ENCODE data around the gene FNIP1. TPM values are rescaled to one million over a fixed set of nuclear protein-coding genes. Genes with fewer than 3 reads are reported as not detected.

Gene FNIP1
- total RNA-seq, 2 donors from 2014 or later, result 19.9 to 25.6 TPM

- peaks cover 11% of the 10 kb centered on the region for H3K36me3 Mint-ChIP-seq (ENCODE audit: low read depth)
- 89 to 100% methylated on average over 1 of the region's 1 CpG for WGBS, 2 experiments (ENCODE audit: insufficient coverage in 1 of 2, insufficient read length in 1 of 2)
- H3K4me1 Mint-ChIP-seq, result no peaks in the 10 kb centered on the region
- H3K9me3 Mint-ChIP-seq, result peaks cover 1% of the 10 kb centered on the region
- H3K9ac ChIP-seq (ENCODE audit: extremely low read depth, low read length, poor library complexity, severe bottlenecking), result no peak overlapping the region
- H3K4me3 Mint-ChIP-seq, result no peak overlapping the region
- no peaks in the 10 kb centered on the region for H3K27me3 ChIP-seq (ENCODE audit: control insufficient read depth, insufficient read depth, low read length, poor library complexity, severe bottlenecking)
- peaks cover under 1% of the 10 kb centered on the region for H3K9me3 ChIP-seq (ENCODE audit: control insufficient read depth, low read length)
- no peak overlapping the region for H3K27ac Mint-ChIP-seq
- no peak for DNase-seq
- no peak for TF ChIP-seq CTCF (conservative IDR thresholded peaks at IDR 0.05)
- no peak overlapping the region for H3K27ac ChIP-seq (ENCODE audit: low read depth, low read length)
- no peak overlapping the region for H3K4me3 ChIP-seq (ENCODE audit: low read length)
- H3K4me1 ChIP-seq (ENCODE audit: control insufficient read depth, insufficient read depth, low read length), result no peaks in the 10 kb centered on the region
- H3K27me3 Mint-ChIP-seq (ENCODE audit: insufficient read depth), result no peaks in the 10 kb centered on the region
- H3K36me3 ChIP-seq (ENCODE audit: control insufficient read depth, insufficient read depth, low read length), result no peaks in the 10 kb centered on the region
Measured at GRCh38 chr5:131769961-131770360, 26.9 kb downstream of the FNIP1 start.

- H3K9me3 Mint-ChIP-seq, result peaks cover 7% of the 10 kb centered on the region
- no peaks in the 10 kb centered on the region for H3K27me3 ChIP-seq (ENCODE audit: control insufficient read depth, insufficient read depth, low read length, poor library complexity, severe bottlenecking)
- no peak overlapping the region for H3K4me3 Mint-ChIP-seq
- H3K9me3 ChIP-seq (ENCODE audit: control insufficient read depth, low read length), result peaks cover 6% of the 10 kb centered on the region
- H3K4me1 Mint-ChIP-seq, result no peaks in the 10 kb centered on the region
- no peak overlapping the region for H3K27ac ChIP-seq (ENCODE audit: low read depth, low read length)
- DNase-seq, result no peak
- no peak overlapping the region for H3K27ac Mint-ChIP-seq
- H3K9ac ChIP-seq (ENCODE audit: extremely low read depth, low read length, poor library complexity, severe bottlenecking), result no peak overlapping the region
- H3K27me3 Mint-ChIP-seq (ENCODE audit: insufficient read depth), result no peaks in the 10 kb centered on the region
- no peaks in the 10 kb centered on the region for H3K36me3 ChIP-seq (ENCODE audit: control insufficient read depth, insufficient read depth, low read length)
- WGBS, 2 experiments (ENCODE audit: insufficient coverage in 1 of 2, insufficient read length in 1 of 2), result 93 to 100% methylated on average over 1 of the region's 1 CpG
- no peak overlapping the region for H3K4me3 ChIP-seq (ENCODE audit: low read length)
- TF ChIP-seq CTCF (conservative IDR thresholded peaks at IDR 0.05), result no peak
- H3K4me1 ChIP-seq (ENCODE audit: control insufficient read depth, insufficient read depth, low read length), result no peaks in the 10 kb centered on the region
- H3K36me3 Mint-ChIP-seq (ENCODE audit: low read depth), result peaks cover 16% of the 10 kb centered on the region
Measured at GRCh38 chr5:131769336-131769735, 27.5 kb downstream of the FNIP1 start.

DNA sequence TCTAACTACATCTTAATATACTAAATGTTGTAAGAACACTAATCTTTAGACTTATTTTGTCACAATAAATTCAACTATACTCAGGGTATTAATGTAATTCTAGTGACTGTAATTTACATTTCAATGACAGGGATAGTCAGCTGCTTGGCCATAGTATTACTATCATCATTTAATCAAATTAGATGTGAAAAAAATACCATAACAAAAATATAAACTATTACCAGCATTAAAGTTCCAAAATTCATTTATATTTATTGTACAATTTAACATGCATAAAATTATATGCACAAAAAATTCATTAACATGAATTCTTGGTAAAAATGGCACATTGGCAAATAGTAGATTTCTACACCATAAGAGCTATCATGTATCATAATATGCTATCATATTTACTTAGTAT lies 28.9 kb downstream of the FNIP1 start:
- Mint-ChIP-seq H3K27me3 (ENCODE audit: insufficient read depth) (no peaks in the 10 kb centered on the region), H3K9me3 (peaks cover 14% of the 10 kb centered on the region), H3K4me1 (no peaks in the 10 kb centered on the region), H3K36me3 (ENCODE audit: low read depth) (peaks cover 26% of the 10 kb centered on the region), H3K27ac (no peak overlapping the region), H3K4me3 (no peak overlapping the region)
- no peak overlapping the region for H3K4me3 ChIP-seq (ENCODE audit: low read length)
- no peaks in the 10 kb centered on the region for H3K4me1 ChIP-seq (ENCODE audit: control insufficient read depth, insufficient read depth, low read length)
- H3K27ac ChIP-seq (ENCODE audit: low read depth, low read length), result no peak overlapping the region
- H3K36me3 ChIP-seq (ENCODE audit: control insufficient read depth, insufficient read depth, low read length), result no peaks in the 10 kb centered on the region
- no peak overlapping the region for H3K9ac ChIP-seq (ENCODE audit: extremely low read depth, low read length, poor library complexity, severe bottlenecking)
- TF ChIP-seq CTCF (conservative IDR thresholded peaks at IDR 0.05), result no peak
- no peaks in the 10 kb centered on the region for H3K27me3 ChIP-seq (ENCODE audit: control insufficient read depth, insufficient read depth, low read length, poor library complexity, severe bottlenecking)
- peaks cover 17% of the 10 kb centered on the region for H3K9me3 ChIP-seq (ENCODE audit: control insufficient read depth, low read length)
- DNase-seq, result no peak
